AG10803 (cell line): Measurements from ENCODE around the gene TAPT1.
A peak's percentile ranks its signal among the peaks of the same experiment; 100 is the strongest.
"Not testable (repeated sequence)": the region's sequence is repeated elsewhere in the genome, so short reads cannot be mapped to it uniquely, and the experiment has no call there.

Source experiments
- DNase-seq: peaks from one replicate; pipeline ENCODE4 v3.0.0; 2010; ENCODE audit warnings: low read depth
- H3K4me3 ChIP-seq: 2 replicates; pipeline ENCODE4 v1.5.1; 2011; ENCODE audit warnings: mild to moderate bottlenecking, low read length, control low read depth
- CTCF ChIP-seq: conservative IDR thresholded peaks from 2 replicates; pipeline ENCODE4 v1.5.1; 2011; ENCODE audit warnings: mild to moderate bottlenecking, low read length, control low read depth, inconsistent platforms

TAPT1 gene

GRCh38 chr4:16159286-16159685, 67.0 kb downstream of the TAPT1 start:
- TF ChIP-seq CTCF = no peak
- DNase-seq = no peak
- H3K4me3 ChIP-seq = no peak overlapping the region

- TF ChIP-seq CTCF = no peak
- no peak overlapping the region for H3K4me3 ChIP-seq
- no peak for DNase-seq
Observed at GRCh38 chr4:16158504-16158852, 67.8 kb downstream of the TAPT1 start.

GRCh38 chr4:16157609-16158503, 68.4 kb downstream of the TAPT1 start:
- DNase-seq = peak; percentile 44
- no peak for TF ChIP-seq CTCF
- no peak overlapping the region for H3K4me3 ChIP-seq

GRCh38 chr4:16155528-16156169, 70.6 kb downstream of the TAPT1 start:
- no peak for DNase-seq
- no peak for TF ChIP-seq CTCF
- no peak overlapping the region for H3K4me3 ChIP-seq

- TF ChIP-seq CTCF = no peak
- no peak for DNase-seq
- no peak overlapping the region for H3K4me3 ChIP-seq
Observed at GRCh38 chr4:16154451-16154850, 71.8 kb downstream of the TAPT1 start.

- H3K4me3 ChIP-seq = no peak overlapping the region
- TF ChIP-seq CTCF = no peak
- no peak for DNase-seq
Observed at GRCh38 chr4:16150716-16151115, 75.6 kb downstream of the TAPT1 start.

GRCh38 chr4:16144913-16145312, 81.4 kb downstream of the TAPT1 start:
- not testable (repeated sequence) for H3K4me3 ChIP-seq, DNase-seq
